Trophoblast cell (in vitro differentiated cells and primary cell): ENCODE data around the gene SLAMF1.
A peak's percentile ranks its signal among the peaks of the same experiment; 100 is the strongest.

Experiments
- DNase-seq, 2 donors: peaks; one replicate each; pipeline ENCODE4 v3.0.0-alpha.2; 2016
- H2AFZ ChIP-seq: 2 replicates; pipeline ENCODE4 v1.6.1; 2013; ENCODE audit warnings: low read length, moderate library complexity, mild to moderate bottlenecking; ENCODE audit not compliant: insufficient read depth, poor library complexity
- H2AK5ac ChIP-seq: 2 replicates; pipeline ENCODE4 v1.6.1; 2013; ENCODE audit warnings: mild to moderate bottlenecking, low read length
- H2BK120ac ChIP-seq: 2 replicates; pipeline ENCODE4 v1.6.1; 2013; ENCODE audit warnings: low read length, mild to moderate bottlenecking, moderate library complexity; ENCODE audit not compliant: insufficient read depth, poor library complexity
- H2BK12ac ChIP-seq: 2 replicates; pipeline ENCODE4 v1.6.1; 2013; ENCODE audit warnings: mild to moderate bottlenecking, low read length, moderate library complexity
- H2BK5ac ChIP-seq: 2 replicates; pipeline ENCODE4 v1.6.1; 2013; ENCODE audit warnings: low read length, low read depth, moderate library complexity, mild to moderate bottlenecking; ENCODE audit not compliant: poor library complexity
- H3K14ac ChIP-seq: 2 replicates; pipeline ENCODE4 v1.6.1; 2013; ENCODE audit warnings: mild to moderate bottlenecking, low read length
- H3K18ac ChIP-seq: 2 replicates; pipeline ENCODE4 v1.6.1; 2013; ENCODE audit warnings: mild to moderate bottlenecking, low read length
- H3K23ac ChIP-seq: 2 replicates; pipeline ENCODE4 v1.6.1; 2013; ENCODE audit warnings: low read length
- H3K27ac ChIP-seq: 2 replicates; pipeline ENCODE4 v1.5.1; 2013; ENCODE audit warnings: low read depth, mild to moderate bottlenecking, inconsistent platforms, low read length, moderate library complexity
- H3K27me3 ChIP-seq: 2 replicates; pipeline ENCODE4 v1.6.1; 2013; ENCODE audit warnings: inconsistent platforms, mild to moderate bottlenecking, low read length, moderate library complexity; ENCODE audit not compliant: insufficient read depth
- H3K36me3 ChIP-seq, 2 experiments: 1 replicate in 1 of 2; 2 replicates in 1 of 2; pipeline ENCODE4 v1.6.1; 2013; ENCODE audit warnings: low read length in 2 of 2, mild to moderate bottlenecking in 2 of 2, moderate library complexity in 1 of 2; ENCODE audit not compliant: insufficient read depth in 2 of 2, control insufficient read depth in 1 of 2
- H3K4ac ChIP-seq: 2 replicates; pipeline ENCODE4 v1.6.1; 2013; ENCODE audit warnings: low read depth, mild to moderate bottlenecking, low read length, moderate library complexity
- H3K4me1 ChIP-seq, 2 experiments: 1 replicate in 1 of 2; 2 replicates in 1 of 2; pipeline ENCODE4 v1.6.1; 2013; ENCODE audit warnings: low read length in 2 of 2, mild to moderate bottlenecking in 2 of 2, moderate library complexity in 1 of 2; ENCODE audit not compliant: insufficient read depth in 2 of 2, control insufficient read depth in 1 of 2
- H3K4me2 ChIP-seq: 2 replicates; pipeline ENCODE4 v1.6.1; 2013; ENCODE audit warnings: inconsistent platforms, mild to moderate bottlenecking, low read length, moderate library complexity
- H3K4me3 ChIP-seq: 2 replicates; pipeline ENCODE4 v1.5.1; 2013; ENCODE audit warnings: mild to moderate bottlenecking, low read depth, low read length, inconsistent platforms
- H3K79me1 ChIP-seq: one replicate; pipeline ENCODE4 v1.6.1; 2013; ENCODE audit warnings: low read length
- H3K79me2 ChIP-seq: 2 replicates; pipeline ENCODE4 v1.6.1; 2013; ENCODE audit warnings: low read length, mild to moderate bottlenecking; ENCODE audit not compliant: control insufficient read depth, insufficient read depth, poor library complexity
- H3K9ac ChIP-seq: 2 replicates; pipeline ENCODE4 v1.6.1; 2013; ENCODE audit warnings: mild to moderate bottlenecking, low read length
- H3K9me3 ChIP-seq: 2 replicates; pipeline ENCODE4 v1.6.1; 2013; ENCODE audit warnings: low read depth, mild to moderate bottlenecking, control low read depth, inconsistent platforms, low read length; ENCODE audit not compliant: insufficient read depth
- H4K12ac ChIP-seq: 2 replicates; pipeline ENCODE4 v1.6.1; 2013; ENCODE audit warnings: low read depth, mild to moderate bottlenecking, low read length, moderate library complexity
- H4K8ac ChIP-seq: 2 replicates; pipeline ENCODE4 v1.6.1; 2013; ENCODE audit warnings: low read depth, mild to moderate bottlenecking, low read length, moderate library complexity
- H4K91ac ChIP-seq: one replicate; pipeline ENCODE4 v1.6.1; 2013; ENCODE audit warnings: low read depth, mild to moderate bottlenecking, low read length, moderate library complexity
- WGBS: extraction: QIAGEN DNeasy Blood & Tissue Kit; methylation state at CpG from one replicate; pipeline ENCODE4 v1.1.7; 2013; ENCODE audit warnings: missing lambda C conversion rate; ENCODE audit not compliant: insufficient read length, insufficient coverage; ENCODE audit errors: extremely low coverage; 5-methylcytosine and 5-hydroxymethylcytosine counted together

The SLAMF1 gene

DNA sequence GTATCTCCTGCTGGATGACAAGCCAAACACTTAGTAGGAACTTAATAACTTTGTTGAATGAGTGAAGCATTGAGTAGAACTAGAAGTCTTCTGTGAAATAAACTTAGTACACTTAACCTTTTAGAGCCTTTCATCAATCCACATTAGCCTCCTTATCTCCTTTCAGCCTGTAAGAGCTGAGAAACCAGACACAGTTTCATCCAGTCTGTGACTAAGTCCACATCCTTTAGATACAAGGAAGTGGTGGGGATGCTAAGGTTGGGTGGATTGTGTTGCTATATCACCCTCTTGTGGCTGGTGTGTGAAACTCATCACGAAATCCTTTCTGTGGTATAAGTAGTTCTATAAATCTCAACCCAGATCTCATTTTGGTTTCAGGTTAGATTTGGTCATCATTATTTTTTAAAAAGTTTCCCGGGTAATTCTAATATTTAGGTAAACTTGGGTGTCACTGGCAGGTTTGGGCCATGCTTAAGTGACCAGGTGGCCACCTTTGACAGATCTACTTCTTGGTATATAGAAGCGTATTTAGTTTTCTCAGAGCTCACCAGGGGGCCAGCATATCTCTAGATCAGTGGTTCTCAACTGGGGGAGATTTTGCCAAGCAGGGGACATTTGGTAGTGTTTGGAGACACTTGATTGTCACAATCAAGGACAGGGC is 39.7 kb downstream of the SLAMF1 start:
- DNase-seq, result peak; percentile 67 to 91
- no peak overlapping the region for H3K9ac ChIP-seq

DNA sequence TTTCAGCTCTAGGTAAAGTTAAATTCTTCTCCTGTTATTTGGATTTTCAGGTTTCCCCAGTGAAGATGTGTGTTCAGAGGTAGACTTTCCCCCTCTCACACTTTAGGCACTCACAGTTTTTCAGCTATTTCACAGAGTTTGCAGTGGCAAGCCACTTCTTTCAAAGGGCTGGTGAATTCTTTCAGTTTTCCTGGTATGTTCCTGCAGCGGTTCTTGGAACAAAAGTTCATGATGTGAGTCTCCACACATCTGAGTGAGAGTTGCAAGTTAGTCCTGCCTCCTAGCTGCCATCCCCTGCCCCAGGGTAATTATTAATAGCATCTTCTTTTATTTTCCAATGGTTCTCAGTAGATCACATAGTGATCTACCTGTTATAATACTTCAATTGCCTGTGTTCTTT is 40.2 kb downstream of the SLAMF1 start:
- Histone ChIP-seq H3K79me2 (no peaks in the 10 kb centered on the region), H3K4ac (no peak overlapping the region), H3K4me1 (no peaks in the 10 kb centered on the region)

More for the DNA sequence above, 39.7 kb downstream of the SLAMF1 start:
- no peaks in the 10 kb centered on the region for H3K9me3 ChIP-seq
- no peaks in the 10 kb centered on the region for H3K79me1 ChIP-seq
- H4K12ac ChIP-seq, result no peak overlapping the region
- no peaks in the 10 kb centered on the region for H3K79me2 ChIP-seq
- H2BK12ac ChIP-seq, result no peak overlapping the region
- H3K14ac ChIP-seq, result no peak overlapping the region
- no peak overlapping the region for H2AK5ac ChIP-seq
- no peak overlapping the region for H4K91ac ChIP-seq
- no CpG with 5 or more reads among the region's 3 CpGs for WGBS
- H2BK5ac ChIP-seq, result no peak overlapping the region
- H2AFZ ChIP-seq, result no peak overlapping the region
- no peaks in the 10 kb centered on the region for H3K4me1 ChIP-seq
- no peak overlapping the region for H2BK120ac ChIP-seq
- no peaks in the 10 kb centered on the region for H3K27me3 ChIP-seq
- no peak overlapping the region for H3K4me3 ChIP-seq
- no peak overlapping the region for H4K8ac ChIP-seq
- H3K4ac ChIP-seq, result no peak overlapping the region
- no peak overlapping the region for H3K4me2 ChIP-seq
- H3K18ac ChIP-seq, result no peak overlapping the region
- H3K23ac ChIP-seq, result no peak overlapping the region
- no peak overlapping the region for H3K27ac ChIP-seq
- H3K36me3 ChIP-seq, result no peaks in the 10 kb centered on the region

DNA sequence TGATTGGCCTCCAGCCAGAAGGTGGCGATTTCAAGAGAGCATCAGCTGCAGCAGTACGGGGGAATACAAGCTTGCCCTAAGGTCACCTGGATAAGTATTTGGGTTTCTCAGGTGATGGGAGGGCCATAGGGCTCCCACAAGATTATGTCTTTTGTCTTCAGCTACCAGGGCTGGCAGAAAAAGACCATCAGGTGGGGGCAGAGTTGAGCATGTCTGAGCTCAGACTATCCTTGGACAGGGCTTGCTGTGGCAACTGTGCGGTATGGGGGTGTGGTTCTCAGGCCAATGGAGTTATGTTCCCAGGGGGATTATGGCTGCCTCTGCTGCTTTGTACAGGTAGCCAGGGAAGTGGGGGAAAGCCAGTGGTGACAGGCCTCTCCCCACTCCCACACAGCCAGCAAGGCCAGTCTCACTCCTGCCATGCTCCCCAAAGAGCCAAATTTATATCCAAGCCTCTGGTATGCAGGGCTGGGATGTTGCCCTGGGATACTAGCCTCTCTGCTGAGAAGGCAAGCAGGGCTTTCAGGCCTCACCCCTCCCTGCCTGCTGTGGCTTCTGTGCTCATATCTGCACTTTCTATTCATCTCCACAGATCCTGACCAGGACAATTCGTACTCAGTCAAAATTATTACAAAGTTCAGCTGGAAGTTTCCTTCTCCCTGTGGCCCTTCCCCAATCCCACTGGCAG is 40.9 kb downstream of the SLAMF1 start:
- Histone ChIP-seq H3K9ac (no peak overlapping the region), H3K4me2 (no peak overlapping the region), H3K18ac (no peak overlapping the region), H3K23ac (no peak overlapping the region), H3K4ac (no peak overlapping the region), H3K14ac (no peak overlapping the region), H3K9me3 (no peaks in the 10 kb centered on the region), H3K27me3 (no peaks in the 10 kb centered on the region), H3K4me3 (no peak overlapping the region), H2BK12ac (no peak overlapping the region), H2AK5ac (no peak overlapping the region), H3K27ac (no peak overlapping the region), H4K91ac (no peak overlapping the region), H4K8ac (no peak overlapping the region), H3K36me3 (no peaks in the 10 kb centered on the region), H3K4me1 (no peaks in the 10 kb centered on the region), H2BK120ac (no peak overlapping the region), H2AFZ (no peak overlapping the region), H4K12ac (no peak overlapping the region), H3K79me2 (no peaks in the 10 kb centered on the region), H2BK5ac (no peak overlapping the region), H3K79me1 (no peaks in the 10 kb centered on the region)
- WGBS, result no CpG with 5 or more reads among the region's 4 CpGs
- peak in 1 of 2 donors; percentile 31 for DNase-seq

More for the DNA sequence above, 40.2 kb downstream of the SLAMF1 start:
- H2AFZ ChIP-seq, result no peak overlapping the region
- H3K9me3 ChIP-seq, result no peaks in the 10 kb centered on the region
- H3K18ac ChIP-seq, result no peak overlapping the region
- H3K36me3 ChIP-seq, result no peaks in the 10 kb centered on the region
- H3K4me3 ChIP-seq, result no peak overlapping the region
- no peak overlapping the region for H4K12ac ChIP-seq
- no peaks in the 10 kb centered on the region for H3K27me3 ChIP-seq
- H2AK5ac ChIP-seq, result no peak overlapping the region
- no peak overlapping the region for H2BK120ac ChIP-seq
- H4K91ac ChIP-seq, result no peak overlapping the region
- no peak overlapping the region for H3K14ac ChIP-seq
- WGBS, result no CpG with 5 or more reads among the region's 1 CpG
- H2BK12ac ChIP-seq, result no peak overlapping the region
- no peak overlapping the region for H3K4me2 ChIP-seq
- no peak overlapping the region for H2BK5ac ChIP-seq
- H3K23ac ChIP-seq, result no peak overlapping the region
- no peak overlapping the region for H3K9ac ChIP-seq
- peak; percentile 40 to 80 for DNase-seq
- H3K27ac ChIP-seq, result no peak overlapping the region
- H4K8ac ChIP-seq, result no peak overlapping the region
- no peaks in the 10 kb centered on the region for H3K79me1 ChIP-seq

DNA sequence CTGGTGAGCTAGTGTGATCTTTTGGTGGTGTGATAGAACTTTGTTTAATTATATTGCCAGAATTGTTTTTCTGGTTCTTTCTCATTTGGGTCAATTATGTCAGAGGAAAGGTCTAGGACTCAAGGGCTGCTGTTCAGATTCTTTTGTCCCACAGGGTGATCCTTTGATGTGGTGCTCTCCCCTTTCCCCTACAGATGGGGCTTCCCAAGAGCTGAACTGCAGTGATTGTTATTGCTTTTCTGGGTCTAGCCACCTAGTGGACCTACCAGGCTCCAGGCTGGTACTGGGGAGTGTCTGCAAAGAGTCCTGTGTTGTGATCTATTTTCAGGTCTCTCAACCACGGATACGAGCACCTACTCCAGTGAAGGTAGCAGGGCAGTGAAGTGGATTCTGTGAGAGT is 41.6 kb downstream of the SLAMF1 start:
- no peak overlapping the region for H3K23ac ChIP-seq
- H3K27ac ChIP-seq, result no peak overlapping the region
- WGBS, result no CpG with 5 or more reads among the region's 2 CpGs
- no peak overlapping the region for H3K14ac ChIP-seq
- H2AK5ac ChIP-seq, result no peak overlapping the region
- no peak overlapping the region for H4K8ac ChIP-seq
- no peaks in the 10 kb centered on the region for H3K9me3 ChIP-seq
- H3K79me2 ChIP-seq, result no peaks in the 10 kb centered on the region
- H2BK120ac ChIP-seq, result no peak overlapping the region
- H4K91ac ChIP-seq, result no peak overlapping the region
- H3K4me1 ChIP-seq, result no peaks in the 10 kb centered on the region
- H3K4me2 ChIP-seq, result no peak overlapping the region
- no peak overlapping the region for H4K12ac ChIP-seq
- no peak for DNase-seq
- no peak overlapping the region for H3K4ac ChIP-seq
- no peaks in the 10 kb centered on the region for H3K27me3 ChIP-seq
- H3K79me1 ChIP-seq, result no peaks in the 10 kb centered on the region
- H2BK5ac ChIP-seq, result no peak overlapping the region
- H3K9ac ChIP-seq, result no peak overlapping the region
- no peak overlapping the region for H3K18ac ChIP-seq
- no peak overlapping the region for H3K4me3 ChIP-seq
- H3K36me3 ChIP-seq, result no peaks in the 10 kb centered on the region
- no peak overlapping the region for H2BK12ac ChIP-seq
- no peak overlapping the region for H2AFZ ChIP-seq
